ENCODE measurements around the gene PLXNB2.

Gene PLXNB2

GRCh38 chr22:50310949-50311444 is 3.6 kb upstream of the PLXNB2 start:
- no peak for DNase-seq

DNA sequence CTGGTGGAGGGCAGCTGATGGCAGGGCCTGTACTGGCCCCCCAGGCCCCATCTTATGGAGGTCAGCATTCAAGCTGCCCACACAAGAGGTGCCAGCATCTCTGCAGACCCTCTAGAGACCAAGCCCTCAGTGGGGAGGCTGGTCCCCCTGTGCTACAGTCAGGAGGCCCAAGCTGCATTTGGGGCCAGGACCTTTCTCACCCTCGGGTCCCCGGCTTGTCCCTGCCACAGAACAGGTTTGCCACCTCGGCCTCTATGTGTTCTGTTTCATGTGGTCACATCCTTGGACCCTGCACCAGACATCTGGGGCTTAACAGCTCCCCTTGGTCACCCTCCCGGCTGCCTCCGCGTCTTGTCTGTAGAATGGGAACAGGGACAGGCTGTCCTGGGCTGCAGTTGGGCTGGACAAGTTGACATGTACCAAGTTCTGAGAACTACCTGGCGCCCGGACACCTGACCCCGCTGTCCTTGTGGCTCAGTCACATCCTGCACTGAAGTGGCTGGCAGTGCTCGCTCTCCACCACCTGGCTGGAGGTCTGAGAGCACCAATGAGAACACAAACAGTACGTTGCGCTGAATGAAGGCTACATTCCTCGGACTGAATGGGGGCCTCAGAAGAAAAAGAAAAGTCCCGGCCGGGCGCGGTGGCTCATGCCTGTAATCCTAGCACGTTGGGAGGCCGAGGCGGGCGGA is 2.7 kb upstream of the PLXNB2 start:
- DNase-seq: no peak

- no peak for DNase-seq
These were observed 2.1 kb upstream of the PLXNB2 start for GRCh38 chr22:50309601-50309991.

DNA sequence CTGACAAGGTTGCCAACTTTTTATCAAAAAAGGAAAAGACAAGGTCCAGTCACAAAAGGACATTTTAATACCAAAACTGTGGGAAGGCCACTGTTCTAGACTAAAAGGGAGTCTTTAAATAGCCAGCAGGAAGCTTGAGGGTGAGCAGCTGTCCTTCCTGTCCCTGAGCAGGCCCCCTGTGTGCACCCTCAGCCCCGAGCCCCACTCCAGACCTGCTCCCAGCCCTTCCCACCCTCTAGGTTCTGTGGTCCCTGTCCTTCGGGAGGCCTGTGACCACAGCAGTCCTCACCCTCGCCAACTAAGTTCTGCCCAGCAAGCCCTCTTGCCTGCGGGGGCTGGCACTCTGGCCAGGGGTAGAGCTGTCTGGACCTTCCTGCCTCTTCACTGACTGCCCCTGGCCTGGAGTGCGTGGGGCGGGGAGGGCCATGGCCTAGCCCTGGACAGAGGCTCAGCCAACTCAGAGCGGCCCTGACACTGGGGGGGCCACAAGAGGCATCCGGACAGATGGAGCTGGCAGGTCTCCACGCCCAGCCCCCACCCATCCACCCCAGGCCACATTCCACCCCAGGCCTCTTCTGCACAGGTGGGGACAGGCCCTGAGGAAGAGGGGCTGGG is 1.6 kb upstream of the PLXNB2 start:
- no peak for DNase-seq

DNA sequence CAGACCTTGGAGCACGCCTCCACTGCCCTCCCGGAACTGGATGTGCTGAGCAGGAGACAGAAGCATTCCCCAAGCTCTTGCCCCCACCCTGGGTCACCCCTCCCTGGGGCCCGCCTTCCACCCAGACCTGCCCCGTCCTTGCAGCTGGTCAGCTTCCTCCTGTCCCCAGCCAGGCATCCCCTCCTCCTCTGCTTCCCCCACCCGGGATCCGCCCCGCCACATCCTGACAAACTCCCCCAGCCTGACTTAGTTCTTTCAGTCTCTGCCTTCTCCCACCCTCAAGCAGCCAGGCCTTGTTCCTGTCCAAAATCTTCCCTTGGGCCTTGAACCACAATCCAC is 1.1 kb upstream of the PLXNB2 start:
- peak; percentile 65 for DNase-seq

DNA sequence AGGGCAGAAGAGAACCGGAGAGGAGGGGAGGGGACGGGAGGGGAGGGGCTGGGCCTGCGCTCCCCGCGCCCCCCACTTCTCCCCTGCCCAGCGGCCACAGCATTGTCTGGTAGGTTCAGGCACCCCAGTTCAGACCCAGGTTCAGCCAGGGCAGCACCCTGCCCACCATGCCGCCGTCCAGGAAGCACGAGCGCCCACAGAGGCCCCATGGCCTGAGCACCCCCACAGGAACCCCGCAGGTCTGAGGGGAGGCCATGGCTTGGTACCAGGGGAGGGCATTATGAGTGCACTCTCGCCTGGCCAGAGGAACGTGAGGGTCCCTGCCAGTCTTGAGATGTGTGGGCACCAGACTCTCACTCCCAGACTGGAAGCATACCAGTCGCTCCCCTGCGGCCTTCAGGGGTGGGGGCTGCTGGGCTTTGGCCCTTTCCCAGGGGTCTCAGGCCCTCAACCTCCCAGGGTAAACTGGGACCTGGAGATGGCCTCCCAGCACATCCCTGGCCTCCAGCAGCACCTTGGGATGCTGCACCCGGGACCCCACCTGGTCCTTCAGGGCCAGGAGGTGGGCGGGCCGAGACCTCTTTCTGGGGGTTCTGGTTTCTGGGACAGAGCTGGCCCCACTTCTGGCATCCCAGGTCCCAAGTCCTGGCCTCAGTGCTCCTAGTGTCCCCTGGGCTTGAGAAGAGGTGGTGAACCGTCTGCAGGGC is 597 bp upstream of the PLXNB2 start:
- no peak for DNase-seq

GRCh38 chr22:50305923-50306566 is 1.4 kb downstream of the PLXNB2 start:
- no peak for DNase-seq

DNA sequence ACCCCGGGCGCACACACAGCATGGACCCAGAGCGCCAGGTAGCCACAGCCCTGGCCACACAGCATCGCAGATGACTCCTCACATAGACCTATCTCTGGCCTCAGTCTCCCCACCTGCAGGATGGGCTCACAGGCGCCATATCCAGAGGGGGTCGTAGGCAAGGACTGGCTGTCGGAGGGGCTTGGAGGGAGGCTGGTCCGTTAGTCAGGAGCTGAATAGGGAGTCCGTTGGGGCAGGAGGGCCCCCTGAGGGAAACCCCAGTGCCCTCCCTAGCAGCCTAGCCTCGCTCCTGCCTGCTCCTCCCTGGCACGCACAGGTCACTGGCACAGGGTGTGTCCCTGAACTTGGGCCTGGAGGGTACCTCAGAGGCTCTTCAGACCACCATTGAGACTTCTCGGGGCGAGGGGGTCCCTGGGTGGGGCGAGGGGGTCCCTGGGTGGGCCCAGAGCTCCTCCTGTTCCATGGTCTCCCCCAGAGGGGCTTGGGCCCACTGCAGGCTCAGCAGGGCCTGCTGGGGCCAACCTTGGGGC is 2.0 kb downstream of the PLXNB2 start:
- DNase-seq: no peak

GRCh38 chr22:50304528-50305392 is 2.7 kb downstream of the PLXNB2 start:
- DNase-seq: no peak

DNA sequence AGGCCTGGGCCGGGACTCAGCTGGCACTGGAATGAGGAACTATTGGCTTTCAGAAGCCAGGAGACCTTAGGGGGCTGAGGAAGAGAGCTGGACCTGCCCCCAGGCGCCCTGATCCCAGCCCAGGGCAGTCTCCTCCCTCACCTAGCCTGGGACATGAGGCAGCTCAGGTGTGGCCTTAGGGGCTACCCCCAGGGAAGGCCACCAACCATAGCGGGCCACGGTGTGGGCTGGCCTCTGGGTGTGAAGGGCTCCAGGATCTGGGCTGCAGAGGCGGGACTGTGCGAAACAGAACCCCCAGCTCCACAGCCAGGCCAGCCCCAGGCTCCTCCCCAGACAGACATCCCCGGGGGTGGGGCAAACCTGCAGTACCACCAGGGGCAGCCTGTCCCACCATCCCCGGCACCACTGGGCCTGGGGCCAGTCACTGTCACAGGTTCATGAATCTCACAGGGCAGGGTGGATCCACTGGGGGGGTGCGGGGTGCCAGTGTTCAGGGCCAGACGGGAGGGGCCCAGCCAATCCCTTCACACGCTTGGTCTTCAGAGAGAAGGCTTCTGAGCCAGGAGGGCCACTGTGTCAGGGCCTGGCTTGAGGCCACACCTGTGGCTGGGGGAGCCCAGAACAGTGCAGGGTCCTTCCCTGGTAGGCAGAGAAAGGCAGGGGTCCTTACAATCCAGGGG is 3.5 kb downstream of the PLXNB2 start:
- no peak for DNase-seq

- no peak for DNase-seq
These were observed 4.0 kb downstream of the PLXNB2 start for GRCh38 chr22:50303515-50303847.

DNA sequence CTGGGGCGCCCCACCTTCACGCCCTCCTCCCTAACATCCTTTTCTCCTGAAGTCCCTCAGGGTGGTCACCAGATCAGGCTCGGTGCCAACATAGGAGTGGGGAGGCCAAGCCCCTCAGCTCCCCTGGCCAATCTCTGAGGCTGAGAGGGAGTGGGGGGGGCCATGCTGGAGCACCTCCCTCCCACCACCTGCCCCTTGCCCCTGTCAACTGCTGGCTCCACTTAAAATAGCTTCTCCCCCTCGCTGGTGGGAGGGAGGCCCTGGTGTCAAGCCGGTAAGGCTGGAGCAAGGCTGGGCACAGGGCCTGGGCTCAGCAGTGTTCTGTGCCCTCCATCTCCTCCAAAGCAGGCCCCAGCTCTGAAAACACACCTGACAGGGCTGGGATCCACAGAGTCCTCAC is 4.9 kb downstream of the PLXNB2 start:
- DNase-seq: no peak

DNA sequence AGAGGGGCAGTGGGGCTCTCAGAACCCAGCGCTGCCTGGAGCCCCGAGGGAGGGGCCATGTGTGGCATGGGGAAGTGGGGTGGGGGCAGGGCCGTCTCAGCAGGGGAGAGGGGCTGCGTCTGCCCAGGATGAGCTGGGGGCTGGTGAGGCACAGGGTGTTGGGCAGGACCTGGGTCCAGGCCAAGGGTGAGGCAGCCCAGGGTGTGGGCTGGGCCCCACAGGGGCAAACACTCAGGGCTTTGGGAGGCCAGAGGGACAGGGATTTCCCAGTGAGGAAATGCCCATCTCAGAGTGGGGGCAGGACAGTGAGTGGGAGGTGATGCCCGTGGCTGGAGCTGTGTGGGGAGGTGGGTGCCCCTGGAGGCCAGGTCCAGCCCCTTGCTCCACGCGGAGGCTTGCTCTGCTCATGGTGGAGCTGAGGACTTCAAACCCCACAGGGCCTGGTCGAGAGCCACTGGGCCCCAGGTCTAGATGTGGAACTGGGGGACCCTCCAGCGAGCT is 5.4 kb downstream of the PLXNB2 start:
- no peak for DNase-seq

DNA sequence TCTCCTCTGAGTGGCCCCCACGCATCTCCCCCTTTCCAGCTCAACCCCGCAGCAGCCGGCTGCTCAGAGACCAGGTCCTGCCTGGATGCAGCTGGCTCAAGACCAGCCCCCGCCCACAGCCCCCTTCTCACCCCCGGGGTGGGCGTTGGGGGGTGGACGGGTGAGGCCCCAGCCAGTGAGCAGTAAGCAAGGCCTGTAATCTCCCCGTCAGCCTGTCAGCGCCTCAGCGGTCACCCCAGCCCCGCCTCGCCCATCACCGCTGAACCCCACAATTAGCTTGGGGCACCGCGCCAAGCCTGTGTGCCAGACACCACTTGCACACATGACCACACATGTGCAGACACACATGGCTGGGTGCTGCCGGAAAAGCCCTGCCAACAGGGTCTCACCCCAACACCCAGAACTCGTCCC is 5.9 kb downstream of the PLXNB2 start:
- no peak for DNase-seq

GRCh38 chr22:50300620-50301257 is 6.7 kb downstream of the PLXNB2 start:
- no peak for DNase-seq

DNA sequence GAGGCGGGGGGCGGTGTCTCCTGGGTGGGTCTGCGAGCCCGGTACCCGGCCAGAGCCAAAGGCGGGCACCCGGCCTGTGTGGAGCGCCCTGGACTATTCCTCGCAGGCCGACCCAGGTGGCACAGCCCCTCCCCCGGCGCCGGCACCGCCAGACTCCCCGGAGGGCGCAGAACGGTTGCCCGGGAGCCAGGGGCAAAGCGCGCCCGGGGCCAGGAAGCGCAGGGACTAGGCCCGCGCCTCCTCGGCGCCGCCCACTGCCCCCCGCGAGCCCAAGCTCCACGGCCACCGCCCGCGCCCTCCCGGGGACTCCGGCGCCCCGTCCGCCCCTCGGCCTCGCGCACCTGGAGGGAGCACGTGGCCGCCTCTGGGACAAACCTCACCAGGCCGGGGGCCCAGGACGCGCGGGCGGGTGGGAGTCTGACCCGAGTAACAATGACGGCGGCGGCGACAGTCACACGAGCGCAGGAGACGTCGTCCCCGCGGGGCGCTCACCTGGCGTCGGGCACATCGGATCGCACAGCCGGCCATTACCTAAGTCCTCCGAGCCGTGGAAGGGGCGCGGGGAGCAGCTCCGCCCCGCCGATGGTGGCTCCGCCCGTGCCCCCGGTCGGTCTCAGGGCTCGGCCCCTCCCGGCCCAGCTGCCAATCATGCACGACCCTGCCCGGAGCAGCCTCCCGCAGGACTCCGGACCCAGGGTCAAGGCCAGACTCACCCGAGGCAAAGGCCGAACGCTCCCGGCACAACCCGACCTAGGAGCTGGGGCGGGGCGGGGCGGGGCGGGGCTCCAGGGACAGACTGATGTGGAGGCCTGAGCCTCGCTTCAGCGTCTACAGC is 7.4 kb downstream of the PLXNB2 start:
- no peak for DNase-seq

- no peak for DNase-seq
These were observed 8.3 kb downstream of the PLXNB2 start for GRCh38 chr22:50298937-50299784.

DNA sequence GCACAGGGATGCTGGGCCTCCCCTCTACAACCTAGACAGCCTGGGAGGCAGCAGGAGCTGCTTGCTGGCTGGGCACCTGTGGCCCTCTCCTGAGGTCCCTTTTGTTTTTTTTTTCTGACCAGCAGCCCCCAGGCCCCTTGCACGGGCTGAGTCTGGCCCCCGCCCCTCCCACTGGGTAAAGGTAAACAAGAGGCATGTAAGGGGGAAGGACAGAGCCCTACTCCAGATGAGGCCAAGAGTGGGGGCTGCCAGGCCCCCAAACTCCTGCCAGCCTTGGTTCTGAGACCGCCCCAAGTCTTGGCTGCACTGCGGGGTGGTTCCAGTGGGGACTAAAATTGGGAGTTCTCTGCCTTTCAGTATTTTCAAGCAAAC is 9.2 kb downstream of the PLXNB2 start:
- no peak for DNase-seq

GRCh38 chr22:50297510-50298265 is 9.8 kb downstream of the PLXNB2 start:
- no peak for DNase-seq
